GM19043 (cell line): ENCODE data around the gene OR2T1.
"Not testable (repeated sequence)": the region's sequence is repeated elsewhere in the genome, so short reads cannot be mapped to it uniquely, and the experiment has no call there.

Experiments used
- ATAC-seq: cut with Tn5 transposase; IDR thresholded peaks from one replicate; pipeline ENCODE4 v1.9.1; 2021; ENCODE audit warnings: low read depth; ENCODE audit not compliant: unreplicated experiment

OR2T1 gene

GRCh38 chr1:248402748-248403147, at the start of gene OR2T1:
Gene OR2T1, plus strand, starts transcription at chr1:248403048. Its CDS starts 3,100 bp downstream, at chr1:248406148.
- ATAC-seq, result no peak

GRCh38 chr1:248359415-248359814, 43.4 kb upstream of the OR2T1 start:
- no peak for ATAC-seq

GRCh38 chr1:248361121-248361715, 41.6 kb upstream of the OR2T1 start, which contains the start of gene OR2T4:
Gene OR2T4, plus strand, starts transcription at chr1:248361665. Its CDS starts 0 bp downstream, at chr1:248361665.
- no peak for ATAC-seq

GRCh38 chr1:248366609-248367008, 36.2 kb upstream of the OR2T1 start:
- ATAC-seq, result no peak

- no peak for ATAC-seq
Observed at GRCh38 chr1:248372394-248372793, 30.5 kb upstream of the OR2T1 start.

- ATAC-seq, result no peak
Observed at GRCh38 chr1:248373761-248374160, 29.1 kb upstream of the OR2T1 start.

GRCh38 chr1:248375446-248375845, 27.4 kb upstream of the OR2T1 start, which contains the start of gene OR2T6:
Gene OR2T6, plus strand, starts transcription at chr1:248375746. Its CDS starts 11,863 bp downstream, at chr1:248387609.
- no peak for ATAC-seq

GRCh38 chr1:248376916-248377315, 25.9 kb upstream of the OR2T1 start:
- no peak for ATAC-seq

- no peak for ATAC-seq
Observed at GRCh38 chr1:248380854-248381253, 22.0 kb upstream of the OR2T1 start.

- ATAC-seq, result no peak
Observed at GRCh38 chr1:248388426-248388825, 14.4 kb upstream of the OR2T1 start.

- ATAC-seq, result no peak
Observed at GRCh38 chr1:248393050-248393449, 9.8 kb upstream of the OR2T1 start.

GRCh38 chr1:248404024-248404423, 1.2 kb downstream of the OR2T1 start:
- ATAC-seq, result no peak

GRCh38 chr1:248406721-248407692, 4.2 kb downstream of the OR2T1 start:
- ATAC-seq, result no peak

GRCh38 chr1:248416226-248416625, 13.4 kb downstream of the OR2T1 start:
- no peak for ATAC-seq

- no peak for ATAC-seq
Observed at GRCh38 chr1:248417854-248418253, 15.0 kb downstream of the OR2T1 start.

GRCh38 chr1:248421384-248421783, 18.5 kb downstream of the OR2T1 start:
- ATAC-seq, result no peak

GRCh38 chr1:248427526-248428191, 24.8 kb downstream of the OR2T1 start:
- ATAC-seq, result peak; percentile 37

- peak; percentile 98 for ATAC-seq
Observed at GRCh38 chr1:248428192-248428533, 25.3 kb downstream of the OR2T1 start.

GRCh38 chr1:248431683-248432082, 28.8 kb downstream of the OR2T1 start:
- ATAC-seq, result not testable (repeated sequence)

GRCh38 chr1:248432201-248432600, 29.4 kb downstream of the OR2T1 start:
- not testable (repeated sequence) for ATAC-seq

- not testable (repeated sequence) for ATAC-seq
Observed at GRCh38 chr1:248433811-248434415, 31.1 kb downstream of the OR2T1 start.
